H9 (cell line): ENCODE measurements around the gene CACNA1H. TPM values are rescaled to one million over a fixed set of nuclear protein-coding genes. Genes with fewer than 3 reads are reported as not detected.
A peak's percentile ranks its signal among the peaks of the same experiment; 100 is the strongest.

ENCODE experiments used
- DNase-seq: peaks from one replicate; pipeline ENCODE4 v3.0.0-alpha.2; 2017
- H2AFZ ChIP-seq: one replicate; pipeline ENCODE4 v1.6.1; 2013; ENCODE audit warnings: mild to moderate bottlenecking, low read length, control low read depth, moderate library complexity
- H2AK5ac ChIP-seq: 2 replicates; pipeline ENCODE4 v1.6.1; 2013; ENCODE audit warnings: low read length, control low read depth, mixed read lengths; ENCODE audit not compliant: insufficient read length
- H2BK120ac ChIP-seq: one replicate; pipeline ENCODE4 v1.6.1; 2013; ENCODE audit warnings: low read depth, mild to moderate bottlenecking, low read length, control low read depth, inconsistent platforms; ENCODE audit not compliant: poor library complexity, severe bottlenecking
- H2BK12ac ChIP-seq: 2 replicates; pipeline ENCODE4 v1.6.1; 2013; ENCODE audit warnings: low read length, control low read depth, mixed read lengths, low read depth; ENCODE audit not compliant: insufficient read length
- H2BK15ac ChIP-seq: 2 replicates; pipeline ENCODE4 v1.6.1; 2013; ENCODE audit warnings: low read depth, low read length, control low read depth
- H2BK20ac ChIP-seq: one replicate; pipeline ENCODE4 v1.6.1; 2013; ENCODE audit warnings: low read depth, mild to moderate bottlenecking, low read length, control low read depth, inconsistent platforms; ENCODE audit not compliant: poor library complexity, severe bottlenecking
- H2BK5ac ChIP-seq: 2 replicates; pipeline ENCODE4 v1.6.1; 2013; ENCODE audit warnings: low read length, control low read depth, mixed read lengths; ENCODE audit not compliant: insufficient read length
- H3K14ac ChIP-seq: 2 replicates; pipeline ENCODE4 v1.6.1; 2013; ENCODE audit warnings: low read length, control low read depth; ENCODE audit not compliant: insufficient read depth
- H3K18ac ChIP-seq: 2 replicates; pipeline ENCODE4 v1.6.1; 2013; ENCODE audit warnings: low read depth, mild to moderate bottlenecking, mixed read lengths, low read length, control low read depth; ENCODE audit not compliant: insufficient read length
- H3K23ac ChIP-seq: 2 replicates; pipeline ENCODE4 v1.6.1; 2013; ENCODE audit warnings: low read length, control low read depth, mixed read lengths, low read depth; ENCODE audit not compliant: insufficient read length
- H3K23me2 ChIP-seq: 2 replicates; pipeline ENCODE4 v1.6.1; 2013; ENCODE audit warnings: low read depth, mild to moderate bottlenecking, mixed read lengths, low read length, control low read depth; ENCODE audit not compliant: insufficient read length, poor library complexity, severe bottlenecking
- H3K27ac ChIP-seq: 2 replicates; pipeline ENCODE4 v1.5.1; 2013; ENCODE audit warnings: low read length, control low read depth, mixed read lengths, low read depth; ENCODE audit not compliant: insufficient read length
- H3K27me3 ChIP-seq: 2 replicates; pipeline ENCODE4 v1.6.1; 2013; ENCODE audit warnings: low read length, control low read depth, inconsistent platforms; ENCODE audit not compliant: insufficient read depth
- H3K4ac ChIP-seq: 2 replicates; pipeline ENCODE4 v1.6.1; 2013; ENCODE audit warnings: low read depth, mild to moderate bottlenecking, control low read depth, inconsistent platforms, low read length, moderate library complexity
- H3K4me1 ChIP-seq: 2 replicates; pipeline ENCODE4 v1.6.1; 2013; ENCODE audit warnings: low read length, control low read depth, inconsistent platforms; ENCODE audit not compliant: insufficient read depth
- H3K4me2 ChIP-seq: 2 replicates; pipeline ENCODE4 v1.6.1; 2013; ENCODE audit warnings: low read length, control low read depth, mixed read lengths; ENCODE audit not compliant: insufficient read length, insufficient read depth
- H3K56ac ChIP-seq: 2 replicates; pipeline ENCODE4 v1.6.1; 2013; ENCODE audit warnings: low read depth, mild to moderate bottlenecking, mixed read lengths, low read length, control low read depth; ENCODE audit not compliant: insufficient read length
- H3K79me1 ChIP-seq: 2 replicates; pipeline ENCODE4 v1.6.1; 2013; ENCODE audit warnings: low read depth, mild to moderate bottlenecking, moderate library complexity, low read length, control low read depth, inconsistent platforms; ENCODE audit not compliant: insufficient read depth, poor library complexity, severe bottlenecking
- H3K79me2 ChIP-seq: 2 replicates; pipeline ENCODE4 v1.6.1; 2013; ENCODE audit warnings: low read length, control low read depth, inconsistent platforms; ENCODE audit not compliant: insufficient read depth
- H3K9ac ChIP-seq: 2 replicates; pipeline ENCODE4 v1.6.1; 2013; ENCODE audit warnings: low read length, control low read depth, mixed read lengths; ENCODE audit not compliant: insufficient read length; ENCODE audit errors: extremely low read depth
- H3K9me3 ChIP-seq: one replicate; pipeline ENCODE4 v1.6.1; 2013; ENCODE audit warnings: low read depth, low read length, inconsistent platforms; ENCODE audit not compliant: control insufficient read depth
- H3T11ph ChIP-seq: one replicate; pipeline ENCODE4 v1.6.1; 2013; ENCODE audit warnings: mild to moderate bottlenecking, low read length, control low read depth, inconsistent platforms
- H4K20me1 ChIP-seq: one replicate; pipeline ENCODE4 v1.6.1; 2013; ENCODE audit not compliant: control insufficient read depth, insufficient read length, insufficient read depth
- H4K5ac ChIP-seq: 2 replicates; pipeline ENCODE4 v1.6.1; 2013; ENCODE audit warnings: low read depth, mild to moderate bottlenecking, mixed read lengths, low read length, control low read depth; ENCODE audit not compliant: insufficient read length
- H4K8ac ChIP-seq: replicated peaks from 2 replicates; pipeline ENCODE4 v1.6.1; 2013; ENCODE audit warnings: low read length, control low read depth, mixed read lengths, low read depth; ENCODE audit not compliant: insufficient read length
- H4K91ac ChIP-seq: 2 replicates; pipeline ENCODE4 v1.6.1; 2013; ENCODE audit warnings: low read depth, mild to moderate bottlenecking, moderate library complexity, mixed read lengths, low read length, control low read depth; ENCODE audit not compliant: insufficient read length
- H3K27ac Mint-ChIP-seq, 3 experiments: 2 replicates in 2 of 3; 3 replicates in 1 of 3; pipeline ENCODE4 v1.8.0; 2020 to 2021; ENCODE audit warnings: mixed read lengths in 3 of 3, mild to moderate bottlenecking in 1 of 3, moderate library complexity in 1 of 3
- H3K27me3 Mint-ChIP-seq: 2 replicates; pipeline ENCODE4 v1.8.0; 2021; ENCODE audit warnings: low read depth, mild to moderate bottlenecking, moderate library complexity, mixed read lengths
- H3K36me3 Mint-ChIP-seq, 3 experiments: 2 replicates in 2 of 3; 3 replicates in 1 of 3; pipeline ENCODE4 v1.8.0; 2020 to 2021; ENCODE audit warnings: low read depth in 3 of 3, mixed read lengths in 3 of 3; ENCODE audit not compliant: insufficient read depth in 1 of 3
- H3K4me1 Mint-ChIP-seq, 2 experiments: 2 replicates each; pipeline ENCODE4 v1.8.0; 2020; ENCODE audit warnings: mixed read lengths in 2 of 2
- H3K4me3 Mint-ChIP-seq, 2 experiments: 2 replicates in 1 of 2; 3 replicates in 1 of 2; pipeline ENCODE4 v1.8.0; 2020 to 2021; ENCODE audit warnings: mild to moderate bottlenecking in 2 of 2, mixed read lengths in 2 of 2, moderate library complexity in 1 of 2
- H3K9me3 Mint-ChIP-seq, 2 experiments: 2 replicates in 1 of 2; 3 replicates in 1 of 2; pipeline ENCODE4 v1.8.0; 2020; ENCODE audit warnings: mild to moderate bottlenecking in 2 of 2, mixed read lengths in 2 of 2, moderate library complexity in 1 of 2
- whole genome bisulfite sequencing: extraction: QIAGEN DNeasy Blood & Tissue Kit; methylation state at CpG from one replicate; pipeline ENCODE4 v1.1.7; 2013; ENCODE audit warnings: missing lambda C conversion rate, low lambda C conversion rate, mixed read lengths; ENCODE audit not compliant: insufficient read length; ENCODE audit errors: extremely low coverage; 5-methylcytosine and 5-hydroxymethylcytosine counted together
- total RNA-seq: library from RNA; stranded (reverse); gene quantifications from 2 replicates; pipeline ENCODE4 v1.2.1, GENCODE V29; 2021
- TF ChIP-seq, protein P1 (sequence below): fragments of 200-600 bp; sonication (generic); conservative IDR thresholded peaks from 3 replicates; pipeline ENCODE4 v1.8.0; 2021; ENCODE audit warnings: antibody characterized with exemption, mild to moderate bottlenecking

Gene CACNA1H
- total RNA-seq, 1 experiment from 2014 or later: 43.3 TPM

DNA sequence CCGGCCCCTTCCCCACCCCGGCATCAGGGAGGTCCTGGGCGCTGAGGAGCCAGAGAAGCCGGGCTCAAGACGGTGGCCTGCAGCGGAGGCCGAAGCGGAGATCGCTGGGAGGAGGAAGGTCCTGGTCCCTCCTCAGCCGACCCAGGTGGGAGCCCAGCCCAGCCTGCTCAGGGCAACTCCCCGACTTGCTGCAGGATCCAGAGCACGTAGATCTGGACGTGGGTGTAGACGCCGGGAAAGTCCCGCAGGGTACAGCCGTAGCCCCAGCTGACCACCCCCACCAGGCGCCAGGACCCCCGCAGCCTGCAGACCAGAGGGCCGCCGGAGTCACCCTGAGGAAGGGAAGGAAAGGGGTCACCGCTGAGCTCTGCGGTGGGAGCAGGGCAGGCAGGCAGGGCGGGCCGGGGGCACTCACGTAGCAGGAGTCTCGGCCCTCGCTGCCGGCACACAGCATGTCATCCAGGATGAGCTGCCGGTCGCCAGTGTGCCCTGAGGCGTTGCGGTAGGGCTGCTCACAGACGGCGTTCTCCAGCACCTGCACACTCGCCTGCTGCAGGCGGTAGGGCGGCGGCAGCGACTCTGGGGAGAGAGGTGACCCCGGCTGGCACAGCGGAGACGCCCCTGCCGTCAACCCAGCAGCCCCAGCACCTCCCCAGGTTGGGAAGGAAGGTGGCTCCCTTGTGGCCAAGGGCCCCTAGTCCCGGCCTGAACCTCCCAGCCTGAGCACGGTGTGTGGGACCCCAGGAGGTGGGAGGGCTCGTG, 108.4 kb downstream of the CACNA1H start:
- TF ChIP-seq, protein P1, sequence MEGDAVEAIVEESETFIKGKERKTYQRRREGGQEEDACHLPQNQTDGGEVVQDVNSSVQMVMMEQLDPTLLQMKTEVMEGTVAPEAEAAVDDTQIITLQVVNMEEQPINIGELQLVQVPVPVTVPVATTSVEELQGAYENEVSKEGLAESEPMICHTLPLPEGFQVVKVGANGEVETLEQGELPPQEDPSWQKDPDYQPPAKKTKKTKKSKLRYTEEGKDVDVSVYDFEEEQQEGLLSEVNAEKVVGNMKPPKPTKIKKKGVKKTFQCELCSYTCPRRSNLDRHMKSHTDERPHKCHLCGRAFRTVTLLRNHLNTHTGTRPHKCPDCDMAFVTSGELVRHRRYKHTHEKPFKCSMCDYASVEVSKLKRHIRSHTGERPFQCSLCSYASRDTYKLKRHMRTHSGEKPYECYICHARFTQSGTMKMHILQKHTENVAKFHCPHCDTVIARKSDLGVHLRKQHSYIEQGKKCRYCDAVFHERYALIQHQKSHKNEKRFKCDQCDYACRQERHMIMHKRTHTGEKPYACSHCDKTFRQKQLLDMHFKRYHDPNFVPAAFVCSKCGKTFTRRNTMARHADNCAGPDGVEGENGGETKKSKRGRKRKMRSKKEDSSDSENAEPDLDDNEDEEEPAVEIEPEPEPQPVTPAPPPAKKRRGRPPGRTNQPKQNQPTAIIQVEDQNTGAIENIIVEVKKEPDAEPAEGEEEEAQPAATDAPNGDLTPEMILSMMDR: no peak
- Histone ChIP-seq H3K23me2 (no peaks in the 10 kb centered on the region), H3K14ac (no peak overlapping the region), H2BK12ac (no peak overlapping the region), H2BK5ac (no peak overlapping the region), H3T11ph (no peak overlapping the region), H4K5ac (no peak overlapping the region), H3K27me3 (no peaks in the 10 kb centered on the region), H2BK20ac (no peak overlapping the region), H3K4me2 (no peak overlapping the region), H2AFZ (no peak overlapping the region), H3K4me1 (no peaks in the 10 kb centered on the region), H2BK15ac (no peak overlapping the region), H4K8ac (no peak overlapping the region), H3K18ac (no peak overlapping the region), H3K4ac (no peak overlapping the region), H3K56ac (no peak overlapping the region), H2AK5ac (no peak overlapping the region), H3K23ac (no peak overlapping the region), H2BK120ac (no peak overlapping the region), H4K20me1 (no peaks in the 10 kb centered on the region), H3K79me2 (no peaks in the 10 kb centered on the region), H4K91ac (no peak overlapping the region), H3K9me3 (no peaks in the 10 kb centered on the region), H3K79me1 (no peaks in the 10 kb centered on the region), H3K27ac (no peak overlapping the region), H3K9ac (no peak overlapping the region)
- Mint-ChIP-seq H3K27ac (no peak overlapping the region), H3K4me1 (peaks cover 0 to 11% of the 10 kb centered on the region in 2 experiments; a peak in 3 of 4 replicates), H3K9me3 (peaks cover 9 to 12% of the 10 kb centered on the region in 2 experiments), H3K27me3 (peaks cover 40% of the 10 kb centered on the region), H3K36me3 (peaks cover 0 to 1% (median 0%) of the 10 kb centered on the region in 3 experiments; a peak in 3 of 7 replicates), H3K4me3 (no peak overlapping the region)
- WGBS: no CpG with 5 or more reads among the region's 47 CpGs
- peak; percentile 65 for DNase-seq
